HepG2 (cell line): Measurements from ENCODE around the gene MUC13. TPM values are rescaled to one million over a fixed set of nuclear protein-coding genes. Genes with fewer than 3 reads are reported as not detected.

Experiments used
- HINFP ChIP-seq: sonication (generic); formaldehyde crosslinking; IDR thresholded peaks from 2 replicates; pipeline ENCODE4 v1.4.0; 2020; ENCODE audit warnings: low read depth, mild to moderate bottlenecking, missing genetic modification reagents
- MIER3 ChIP-seq: IDR thresholded peaks from 2 replicates; pipeline ENCODE4 v1.6.1; 2016; ENCODE audit warnings: missing compliant biosample characterization, borderline replicate concordance
- SKI ChIP-seq: fragments of 450-650 bp; IDR thresholded peaks from one replicate; pipeline ENCODE4 v1.6.1; 2018; ENCODE audit warnings: mild to moderate bottlenecking; ENCODE audit not compliant: partially characterized antibody
- ZNF282 ChIP-seq: fragments of 450-650 bp; IDR thresholded peaks from 2 replicates; pipeline ENCODE4 v1.6.1; 2018; ENCODE audit not compliant: partially characterized antibody
- ZNF383 ChIP-seq: sonication (generic); formaldehyde crosslinking; IDR thresholded peaks from 2 replicates; pipeline ENCODE4 v1.4.0; 2020; ENCODE audit warnings: missing genetic modification reagents, mild to moderate bottlenecking, borderline replicate concordance
- ZNF563 ChIP-seq: sonication (generic); formaldehyde crosslinking; IDR thresholded peaks from 2 replicates; pipeline ENCODE4 v1.8.0; 2022; ENCODE audit warnings: mild to moderate bottlenecking, moderate library complexity, missing genetic modification reagents
- polyA plus RNA-seq, 8 experiments: library from polyadenylated mRNA; depleted of rRNA in 3 of 8; stranded (reverse) in 7 of 8; unstranded in 1 of 8; fragments of >200 nt; fragmentation: Illumina TruSeq in 4 of 8; extraction: Trizol in 4 of 8; gene quantifications; 2 replicates each; pipeline versions ENCODE4 v1.2.1 to v1.2.3, GENCODE V29; 2011 to 2016; ENCODE audit warnings: low read depth in 4 of 8, missing spikeins in 1 of 8, mixed read lengths in 1 of 8; ENCODE audit not compliant: insufficient read depth in 1 of 8
- total RNA-seq, 5 experiments: library from RNA; depleted of rRNA; stranded (reverse); fragments of >200 nt; fragmentation: Illumina TruSeq; extraction: Trizol; gene quantifications; 2 replicates each; pipeline ENCODE4 v1.2.3, GENCODE V29; 2016; ENCODE audit warnings: low read depth in 1 of 5
- TF ChIP-seq, protein P1 (sequence below): sonication (generic); formaldehyde crosslinking; IDR thresholded peaks from 2 replicates; pipeline ENCODE4 v1.5.0; 2020; ENCODE audit warnings: mild to moderate bottlenecking, missing genetic modification reagents, borderline replicate concordance
- TF ChIP-seq, protein P2 (sequence below): sonication (generic); formaldehyde crosslinking; IDR thresholded peaks from one replicate; pipeline ENCODE4 v1.5.1; 2020; ENCODE audit warnings: mild to moderate bottlenecking, missing genetic modification reagents; ENCODE audit errors: not compliant biosample characterization

Gene MUC13
- total and polyA plus RNA-seq, 2 of the 13 experiments (the other 11 are each of a cell fraction or from before 2014, with no cell fraction given) = 0.04 to 1.2 TPM

GRCh38 chr3:124886168-124887056 lies 48.1 kb downstream of the MUC13 start (continued):
- TF ChIP-seq, protein P1, sequence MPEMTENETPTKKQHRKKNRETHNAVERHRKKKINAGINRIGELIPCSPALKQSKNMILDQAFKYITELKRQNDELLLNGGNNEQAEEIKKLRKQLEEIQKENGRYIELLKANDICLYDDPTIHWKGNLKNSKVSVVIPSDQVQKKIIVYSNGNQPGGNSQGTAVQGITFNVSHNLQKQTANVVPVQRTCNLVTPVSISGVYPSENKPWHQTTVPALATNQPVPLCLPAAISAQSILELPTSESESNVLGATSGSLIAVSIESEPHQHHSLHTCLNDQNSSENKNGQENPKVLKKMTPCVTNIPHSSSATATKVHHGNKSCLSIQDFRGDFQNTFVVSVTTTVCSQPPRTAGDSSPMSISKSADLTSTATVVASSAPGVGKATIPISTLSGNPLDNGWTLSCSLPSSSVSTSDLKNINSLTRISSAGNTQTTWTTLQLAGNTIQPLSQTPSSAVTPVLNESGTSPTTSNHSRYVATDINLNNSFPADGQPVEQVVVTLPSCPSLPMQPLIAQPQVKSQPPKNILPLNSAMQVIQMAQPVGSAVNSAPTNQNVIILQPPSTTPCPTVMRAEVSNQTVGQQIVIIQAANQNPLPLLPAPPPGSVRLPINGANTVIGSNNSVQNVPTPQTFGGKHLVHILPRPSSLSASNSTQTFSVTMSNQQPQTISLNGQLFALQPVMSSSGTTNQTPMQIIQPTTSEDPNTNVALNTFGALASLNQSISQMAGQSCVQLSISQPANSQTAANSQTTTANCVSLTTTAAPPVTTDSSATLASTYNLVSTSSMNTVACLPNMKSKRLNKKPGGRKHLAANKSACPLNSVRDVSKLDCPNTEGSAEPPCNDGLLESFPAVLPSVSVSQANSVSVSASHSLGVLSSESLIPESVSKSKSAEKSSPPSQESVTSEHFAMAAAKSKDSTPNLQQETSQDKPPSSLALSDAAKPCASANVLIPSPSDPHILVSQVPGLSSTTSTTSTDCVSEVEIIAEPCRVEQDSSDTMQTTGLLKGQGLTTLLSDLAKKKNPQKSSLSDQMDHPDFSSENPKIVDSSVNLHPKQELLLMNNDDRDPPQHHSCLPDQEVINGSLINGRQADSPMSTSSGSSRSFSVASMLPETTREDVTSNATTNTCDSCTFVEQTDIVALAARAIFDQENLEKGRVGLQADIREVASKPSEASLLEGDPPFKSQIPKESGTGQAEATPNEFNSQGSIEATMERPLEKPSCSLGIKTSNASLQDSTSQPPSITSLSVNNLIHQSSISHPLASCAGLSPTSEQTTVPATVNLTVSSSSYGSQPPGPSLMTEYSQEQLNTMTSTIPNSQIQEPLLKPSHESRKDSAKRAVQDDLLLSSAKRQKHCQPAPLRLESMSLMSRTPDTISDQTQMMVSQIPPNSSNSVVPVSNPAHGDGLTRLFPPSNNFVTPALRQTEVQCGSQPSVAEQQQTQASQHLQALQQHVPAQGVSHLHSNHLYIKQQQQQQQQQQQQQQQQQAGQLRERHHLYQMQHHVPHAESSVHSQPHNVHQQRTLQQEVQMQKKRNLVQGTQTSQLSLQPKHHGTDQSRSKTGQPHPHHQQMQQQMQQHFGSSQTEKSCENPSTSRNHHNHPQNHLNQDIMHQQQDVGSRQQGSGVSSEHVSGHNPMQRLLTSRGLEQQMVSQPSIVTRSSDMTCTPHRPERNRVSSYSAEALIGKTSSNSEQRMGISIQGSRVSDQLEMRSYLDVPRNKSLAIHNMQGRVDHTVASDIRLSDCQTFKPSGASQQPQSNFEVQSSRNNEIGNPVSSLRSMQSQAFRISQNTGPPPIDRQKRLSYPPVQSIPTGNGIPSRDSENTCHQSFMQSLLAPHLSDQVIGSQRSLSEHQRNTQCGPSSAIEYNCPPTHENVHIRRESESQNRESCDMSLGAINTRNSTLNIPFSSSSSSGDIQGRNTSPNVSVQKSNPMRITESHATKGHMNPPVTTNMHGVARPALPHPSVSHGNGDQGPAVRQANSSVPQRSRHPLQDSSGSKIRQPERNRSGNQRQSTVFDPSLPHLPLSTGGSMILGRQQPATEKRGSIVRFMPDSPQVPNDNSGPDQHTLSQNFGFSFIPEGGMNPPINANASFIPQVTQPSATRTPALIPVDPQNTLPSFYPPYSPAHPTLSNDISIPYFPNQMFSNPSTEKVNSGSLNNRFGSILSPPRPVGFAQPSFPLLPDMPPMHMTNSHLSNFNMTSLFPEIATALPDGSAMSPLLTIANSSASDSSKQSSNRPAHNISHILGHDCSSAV (CRISPR knock-in tag) = no peak
- TF ChIP-seq ZNF282 (no peak), ZNF383 (CRISPR knock-in tag) (no peak), ZNF563 (CRISPR knock-in tag) (no peak), HINFP (CRISPR knock-in tag) (no peak), MIER3 (CRISPR knock-in tag) (no peak; the same call in 1 of the 2 replicates), SKI (peak; percentile 49)
- TF ChIP-seq, protein P2, sequence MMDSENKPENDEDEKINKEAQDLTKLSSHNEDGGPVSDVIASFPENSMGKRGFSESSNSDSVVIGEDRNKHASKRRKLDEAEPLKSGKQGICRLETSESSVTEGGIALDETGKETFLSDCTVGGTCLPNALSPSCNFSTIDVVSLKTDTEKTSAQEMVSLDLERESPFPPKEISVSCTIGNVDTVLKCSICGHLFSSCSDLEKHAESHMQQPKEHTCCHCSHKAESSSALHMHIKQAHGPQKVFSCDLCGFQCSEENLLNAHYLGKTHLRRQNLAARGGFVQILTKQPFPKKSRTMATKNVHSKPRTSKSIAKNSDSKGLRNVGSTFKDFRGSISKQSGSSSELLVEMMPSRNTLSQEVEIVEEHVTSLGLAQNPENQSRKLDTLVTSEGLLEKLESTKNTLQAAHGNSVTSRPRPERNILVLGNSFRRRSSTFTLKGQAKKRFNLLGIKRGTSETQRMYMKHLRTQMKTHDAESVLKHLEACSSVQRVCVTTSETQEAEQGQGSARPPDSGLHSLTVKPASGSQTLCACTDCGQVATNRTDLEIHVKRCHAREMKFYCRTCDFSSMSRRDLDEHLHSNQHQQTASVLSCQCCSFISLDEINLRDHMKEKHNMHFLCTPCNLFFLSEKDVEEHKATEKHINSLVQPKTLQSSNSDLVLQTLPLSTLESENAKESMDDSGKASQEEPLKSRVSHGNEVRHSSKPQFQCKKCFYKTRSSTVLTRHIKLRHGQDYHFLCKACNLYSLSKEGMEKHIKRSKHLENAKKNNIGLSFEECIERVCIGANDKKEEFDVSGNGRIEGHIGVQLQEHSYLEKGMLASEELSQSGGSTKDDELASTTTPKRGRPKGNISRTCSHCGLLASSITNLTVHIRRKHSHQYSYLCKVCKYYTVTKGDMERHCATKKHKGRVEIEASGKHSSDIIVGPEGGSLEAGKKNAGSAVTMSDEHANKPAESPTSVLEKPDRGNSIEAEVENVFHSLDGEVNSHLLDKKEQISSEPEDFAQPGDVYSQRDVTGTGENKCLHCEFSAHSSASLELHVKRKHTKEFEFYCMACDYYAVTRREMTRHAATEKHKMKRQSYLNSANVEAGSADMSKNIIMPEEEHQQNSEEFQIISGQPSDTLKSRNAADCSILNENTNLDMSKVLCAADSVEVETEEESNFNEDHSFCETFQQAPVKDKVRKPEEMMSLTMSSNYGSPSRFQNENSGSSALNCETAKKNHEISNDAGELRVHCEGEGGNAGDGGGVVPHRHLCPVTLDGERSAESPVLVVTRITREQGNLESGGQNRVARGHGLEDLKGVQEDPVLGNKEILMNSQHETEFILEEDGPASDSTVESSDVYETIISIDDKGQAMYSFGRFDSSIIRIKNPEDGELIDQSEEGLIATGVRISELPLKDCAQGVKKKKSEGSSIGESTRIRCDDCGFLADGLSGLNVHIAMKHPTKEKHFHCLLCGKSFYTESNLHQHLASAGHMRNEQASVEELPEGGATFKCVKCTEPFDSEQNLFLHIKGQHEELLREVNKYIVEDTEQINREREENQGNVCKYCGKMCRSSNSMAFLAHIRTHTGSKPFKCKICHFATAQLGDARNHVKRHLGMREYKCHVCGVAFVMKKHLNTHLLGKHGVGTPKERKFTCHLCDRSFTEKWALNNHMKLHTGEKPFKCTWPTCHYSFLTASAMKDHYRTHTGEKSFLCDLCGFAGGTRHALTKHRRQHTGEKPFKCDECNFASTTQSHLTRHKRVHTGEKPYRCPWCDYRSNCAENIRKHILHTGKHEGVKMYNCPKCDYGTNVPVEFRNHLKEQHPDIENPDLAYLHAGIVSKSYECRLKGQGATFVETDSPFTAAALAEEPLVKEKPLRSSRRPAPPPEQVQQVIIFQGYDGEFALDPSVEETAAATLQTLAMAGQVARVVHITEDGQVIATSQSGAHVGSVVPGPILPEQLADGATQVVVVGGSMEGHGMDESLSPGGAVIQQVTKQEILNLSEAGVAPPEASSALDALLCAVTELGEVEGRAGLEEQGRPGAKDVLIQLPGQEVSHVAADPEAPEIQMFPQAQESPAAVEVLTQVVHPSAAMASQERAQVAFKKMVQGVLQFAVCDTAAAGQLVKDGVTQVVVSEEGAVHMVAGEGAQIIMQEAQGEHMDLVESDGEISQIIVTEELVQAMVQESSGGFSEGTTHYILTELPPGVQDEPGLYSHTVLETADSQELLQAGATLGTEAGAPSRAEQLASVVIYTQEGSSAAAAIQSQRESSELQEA (CRISPR knock-in tag) = no peak
